Measurements from ENCODE around the gene RPS26.

- TF ChIP-seq POLR2AphosphoS5 (IDR thresholded peaks at IDR 0.05; ENCODE audit: insufficient read depth, low read depth, low read length) (no peak), CTCF (IDR thresholded peaks at IDR 0.05; ENCODE audit: extremely low read depth in 1 of 2, insufficient read depth in 1 of 2, low read depth in 1 of 2, low read length in 2 of 2) (no peak), EZH2 (IDR thresholded peaks at IDR 0.05; ENCODE audit: borderline replicate concordance, low read depth, low read length, severe bottlenecking) (no peak)
Measured at GRCh38 chr12:56034586-56035332, 7.0 kb upstream of the RPS26 start.

Data from endothelial cell of umbilical vein (primary cell).